Measurements from ENCODE around the gene MINK1.

GRCh38 chr17:4913994-4914393, 80.9 kb downstream of the MINK1 start:
- TF ChIP-seq CTCF (conservative IDR thresholded peaks at IDR 0.05) (no peak), EZH2 (IDR thresholded peaks at IDR 0.05; ENCODE audit: low read depth) (no peak)

Data from PC-9 (cell line).